AG09309 (cell line): ENCODE results near the gene RFXAP.

ENCODE experiments used
- DNase-seq: peaks from one replicate; pipeline ENCODE4 v3.0.0-alpha.2; 2010; ENCODE audit warnings: low read depth
- H3K4me3 ChIP-seq: 2 replicates; pipeline ENCODE4 v1.5.1; 2011; ENCODE audit warnings: mild to moderate bottlenecking, low read depth, low read length, moderate library complexity; ENCODE audit not compliant: control insufficient read depth
- CTCF ChIP-seq: IDR thresholded peaks from 2 replicates; pipeline ENCODE4 v1.5.1; 2011; ENCODE audit warnings: mild to moderate bottlenecking, low read depth, low read length, inconsistent platforms; ENCODE audit not compliant: insufficient read depth, control insufficient read depth; ENCODE audit errors: missing control alignments

The RFXAP gene

GRCh38 chr13:36794706-36795105, 24.3 kb upstream of the RFXAP start:
- H3K4me3 ChIP-seq, result no peak overlapping the region
- no peak for TF ChIP-seq CTCF
- DNase-seq, result no peak

- no peak for DNase-seq
- TF ChIP-seq CTCF, result no peak
- no peak overlapping the region for H3K4me3 ChIP-seq
Measured at GRCh38 chr13:36795463-36795862, 23.6 kb upstream of the RFXAP start.

DNA sequence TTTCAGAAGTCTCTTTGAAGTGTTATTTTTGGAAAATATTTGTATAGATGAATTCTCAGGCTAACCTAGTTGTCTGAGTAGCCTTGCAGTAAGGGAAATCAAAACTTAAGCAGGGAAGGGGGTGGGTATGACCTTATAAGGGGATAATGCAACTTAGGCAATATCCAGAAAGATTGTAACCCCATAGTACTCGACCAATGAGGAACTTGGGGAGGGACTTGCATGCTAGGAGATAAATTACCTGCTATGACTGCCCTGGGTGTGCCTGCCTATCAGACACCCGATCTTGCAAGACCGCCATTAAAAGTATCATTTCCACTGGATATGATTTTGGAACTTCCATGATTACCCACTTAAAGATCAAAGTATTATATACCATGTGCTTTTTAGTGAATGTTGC, 23.0 kb upstream of the RFXAP start:
- no peak overlapping the region for H3K4me3 ChIP-seq
- no peak for DNase-seq
- no peak for TF ChIP-seq CTCF

DNA sequence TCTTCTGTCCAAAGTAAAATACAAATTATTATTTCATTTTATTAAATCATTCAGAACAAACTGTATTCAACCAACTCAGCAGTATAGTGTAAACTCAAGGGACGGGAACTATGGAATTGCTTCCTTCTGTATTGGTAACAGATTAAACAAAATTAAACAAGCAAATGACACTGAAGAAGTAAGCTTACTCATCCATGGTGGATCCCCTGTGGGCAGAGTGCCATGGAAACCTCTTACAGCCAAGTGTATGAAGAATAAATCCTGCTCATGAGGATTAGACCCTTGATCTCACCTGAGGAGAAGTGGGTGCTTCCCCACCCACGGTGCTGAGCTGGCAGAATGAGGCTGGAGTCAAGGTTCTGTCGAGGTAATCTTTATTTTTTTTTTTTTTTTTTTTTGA, 18.0 kb upstream of the RFXAP start:
- TF ChIP-seq CTCF, result no peak
- no peak overlapping the region for H3K4me3 ChIP-seq
- DNase-seq, result no peak

- no peak overlapping the region for H3K4me3 ChIP-seq
- DNase-seq, result no peak
- no peak for TF ChIP-seq CTCF
Measured at GRCh38 chr13:36804588-36804987, 14.4 kb upstream of the RFXAP start.

GRCh38 chr13:36806102-36806501, 12.9 kb upstream of the RFXAP start:
- no peak for DNase-seq
- no peak for TF ChIP-seq CTCF
- no peak overlapping the region for H3K4me3 ChIP-seq

DNA sequence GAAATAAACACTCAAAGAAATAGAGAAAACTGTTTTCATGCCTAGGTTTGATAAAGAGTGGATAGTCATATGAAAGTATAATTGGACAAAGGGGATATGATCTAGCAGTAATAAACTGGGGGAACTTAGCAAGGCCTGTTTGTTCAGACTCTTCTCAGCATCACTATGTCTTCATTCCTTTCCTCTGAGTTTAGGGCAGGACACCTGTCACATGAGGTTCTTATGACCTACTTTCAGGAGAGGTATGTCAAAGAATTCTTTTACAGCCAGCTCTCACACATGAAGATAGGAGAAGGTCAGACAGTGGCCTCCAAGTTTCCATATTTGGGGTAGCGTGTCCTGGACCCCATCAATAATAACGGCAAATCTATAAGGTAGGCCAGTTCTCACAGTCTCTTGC, 11.4 kb upstream of the RFXAP start:
- DNase-seq, result no peak
- no peak for TF ChIP-seq CTCF
- no peak overlapping the region for H3K4me3 ChIP-seq
